Natural killer cell (primary cell): ENCODE results near the gene KRTAP10-1. TPM values are rescaled to one million over a fixed set of nuclear protein-coding genes. Genes with fewer than 3 reads are reported as not detected.

Experiments used
- ATAC-seq, 3 donors: fragments of 150-1000 bp in 2 of 3; fragments of 200-7000 bp in 1 of 3; cut with Tn5 transposase; 1 replicate in 1 of 3; 2 replicates in 2 of 3; pipeline ENCODE4 v1.10.0; 2021; ENCODE audit warnings: mild to moderate bottlenecking in 2 of 3, moderate library complexity in 2 of 3
- DNase-seq, 2 donors: peaks; one replicate each; pipeline versions ENCODE4 v3.0.0 to v3.0.0-alpha.2; 2013 to 2021; ENCODE audit warnings: mixed read lengths in 1 of 2
- H3K27ac ChIP-seq: one replicate; pipeline ENCODE4 v1.5.1; 2013; ENCODE audit warnings: mild to moderate bottlenecking, low read length
- H3K27me3 ChIP-seq: one replicate; pipeline ENCODE4 v1.6.1; 2013; ENCODE audit warnings: low read length; ENCODE audit not compliant: control insufficient read depth, insufficient read depth
- H3K36me3 ChIP-seq: one replicate; pipeline ENCODE4 v1.6.1; 2013; ENCODE audit warnings: low read length; ENCODE audit not compliant: control insufficient read depth, insufficient read depth
- H3K4me1 ChIP-seq: one replicate; pipeline ENCODE4 v1.6.1; 2013; ENCODE audit warnings: low read length; ENCODE audit not compliant: control insufficient read depth, insufficient read depth
- H3K4me3 ChIP-seq: one replicate; pipeline ENCODE4 v1.5.1; 2013; ENCODE audit warnings: low read length
- H3K9me3 ChIP-seq: one replicate; pipeline ENCODE4 v1.6.1; 2013; ENCODE audit warnings: low read length; ENCODE audit not compliant: control insufficient read depth, insufficient read depth
- H3K27ac Mint-ChIP-seq, 2 donors: one replicate each; pipeline ENCODE4 v1.8.0; 2022; ENCODE audit warnings: mild to moderate bottlenecking in 2 of 2, mixed read lengths in 2 of 2, moderate library complexity in 1 of 2
- H3K27me3 Mint-ChIP-seq, 2 donors: one replicate each; pipeline ENCODE4 v1.8.0; 2022; ENCODE audit warnings: low read depth in 2 of 2, mixed read lengths in 2 of 2
- H3K36me3 Mint-ChIP-seq: one replicate; pipeline ENCODE4 v1.8.0; 2022; ENCODE audit warnings: mixed read lengths
- H3K4me1 Mint-ChIP-seq, 2 donors: one replicate each; pipeline ENCODE4 v1.8.0; 2022; ENCODE audit warnings: mixed read lengths in 2 of 2
- H3K4me3 Mint-ChIP-seq: one replicate; pipeline ENCODE4 v1.8.0; 2022; ENCODE audit warnings: mild to moderate bottlenecking, moderate library complexity, mixed read lengths
- H3K9me3 Mint-ChIP-seq, 2 donors: one replicate each; pipeline ENCODE4 v1.8.0; 2022; ENCODE audit warnings: mixed read lengths in 2 of 2
- WGBS: methylation state at CpG from one replicate; pipeline ENCODE4 v1.1.7; 2013; ENCODE audit warnings: missing lambda C conversion rate; ENCODE audit not compliant: insufficient coverage; 5-methylcytosine and 5-hydroxymethylcytosine counted together
- intact Hi-C: fragments of 100-400 bp; cut with micrococcal nuclease; formaldehyde crosslinking; loops from one replicate; pipeline ENCODE4 v1.14.2; 2022
- total RNA-seq, 4 donors: library from RNA; stranded (reverse); fragments of 120-200 nt in 1 of 4; gene quantifications; one replicate each; pipeline versions ENCODE4 v1.2.3 to v1.2.4, GENCODE V29; 2013 to 2022
- TF ChIP-seq, protein P1 (sequence below): fragments of 200-600 bp; IDR thresholded peaks from one replicate; pipeline ENCODE4 v1.8.0; 2022; ENCODE audit warnings: antibody characterized with exemption

KRTAP10-1 gene
- total RNA-seq, 3 donors from 2014 or later (not counting 1 experiment from before 2014, with no cell fraction given) = not detected

DNA sequence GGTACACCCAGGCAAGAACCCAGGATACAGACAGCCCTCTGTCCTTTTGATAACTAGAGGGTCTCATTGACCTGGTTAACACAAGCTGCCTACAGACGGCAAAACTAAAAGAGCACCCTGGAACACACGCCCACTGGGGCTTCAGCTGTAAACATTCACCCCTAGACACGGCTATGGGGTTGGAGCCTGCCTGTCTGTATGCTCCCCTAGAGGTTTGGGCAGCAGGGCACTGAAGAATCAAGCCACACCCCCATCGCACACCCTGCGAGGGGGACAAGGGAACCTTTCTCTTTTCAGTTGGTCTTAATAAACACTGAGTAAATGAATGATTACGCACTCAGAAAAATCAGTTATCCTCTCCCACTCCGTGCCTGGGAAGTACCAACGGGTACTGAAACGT lies 49.2 kb downstream of the KRTAP10-1 start:
- Mint-ChIP-seq H3K9me3 (peaks cover 5 to 7% of the 10 kb centered on the region in 2 donors), H3K36me3 (peaks cover 15% of the 10 kb centered on the region), H3K27me3 (peaks cover 12 to 26% of the 10 kb centered on the region in 2 donors), H3K4me1 (peaks cover 0 to 14% of the 10 kb centered on the region in 2 donors), H3K4me3 (no peak overlapping the region), H3K27ac (no peak overlapping the region)
- intact Hi-C loops = no loop called here
- WGBS = 88% methylated on average over 9 of the region's 9 CpGs
- Histone ChIP-seq H3K27ac (no peak overlapping the region), H3K36me3 (no peaks in the 10 kb centered on the region), H3K27me3 (no peaks in the 10 kb centered on the region), H3K4me1 (no peaks in the 10 kb centered on the region), H3K4me3 (no peak overlapping the region), H3K9me3 (peaks cover 18% of the 10 kb centered on the region)
- ATAC-seq (no peak), DNase-seq (no peak)
- TF ChIP-seq, protein P1, sequence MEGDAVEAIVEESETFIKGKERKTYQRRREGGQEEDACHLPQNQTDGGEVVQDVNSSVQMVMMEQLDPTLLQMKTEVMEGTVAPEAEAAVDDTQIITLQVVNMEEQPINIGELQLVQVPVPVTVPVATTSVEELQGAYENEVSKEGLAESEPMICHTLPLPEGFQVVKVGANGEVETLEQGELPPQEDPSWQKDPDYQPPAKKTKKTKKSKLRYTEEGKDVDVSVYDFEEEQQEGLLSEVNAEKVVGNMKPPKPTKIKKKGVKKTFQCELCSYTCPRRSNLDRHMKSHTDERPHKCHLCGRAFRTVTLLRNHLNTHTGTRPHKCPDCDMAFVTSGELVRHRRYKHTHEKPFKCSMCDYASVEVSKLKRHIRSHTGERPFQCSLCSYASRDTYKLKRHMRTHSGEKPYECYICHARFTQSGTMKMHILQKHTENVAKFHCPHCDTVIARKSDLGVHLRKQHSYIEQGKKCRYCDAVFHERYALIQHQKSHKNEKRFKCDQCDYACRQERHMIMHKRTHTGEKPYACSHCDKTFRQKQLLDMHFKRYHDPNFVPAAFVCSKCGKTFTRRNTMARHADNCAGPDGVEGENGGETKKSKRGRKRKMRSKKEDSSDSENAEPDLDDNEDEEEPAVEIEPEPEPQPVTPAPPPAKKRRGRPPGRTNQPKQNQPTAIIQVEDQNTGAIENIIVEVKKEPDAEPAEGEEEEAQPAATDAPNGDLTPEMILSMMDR = no peak

DNA sequence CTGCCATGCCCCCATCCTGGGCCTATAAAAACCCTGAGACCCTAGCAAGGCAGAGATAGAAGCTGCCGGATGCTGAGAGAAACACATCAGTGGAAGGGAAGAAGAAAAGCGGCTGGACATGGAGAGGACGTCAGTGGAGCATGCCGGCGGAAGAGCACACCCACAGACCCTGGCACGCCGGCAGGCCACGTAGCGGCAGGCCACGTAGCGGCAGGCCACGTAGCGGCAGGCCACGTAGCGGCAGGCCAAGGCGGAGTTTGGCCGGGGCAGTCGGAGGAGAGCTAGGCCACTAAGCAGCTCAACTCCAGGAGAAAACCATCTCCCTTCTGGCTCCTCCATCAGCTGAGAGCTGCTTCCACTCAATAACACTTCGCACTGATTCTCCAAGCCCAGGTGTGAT lies 49.6 kb downstream of the KRTAP10-1 start:
- H3K36me3 Mint-ChIP-seq = peaks cover 15% of the 10 kb centered on the region
- H3K27me3 ChIP-seq = no peaks in the 10 kb centered on the region
- TF ChIP-seq, protein P1 = no peak
- no peaks in the 10 kb centered on the region for H3K36me3 ChIP-seq
- H3K27ac ChIP-seq = no peak overlapping the region
- H3K9me3 ChIP-seq = peaks cover 18% of the 10 kb centered on the region
- peaks cover 5 to 7% of the 10 kb centered on the region in 2 donors for H3K9me3 Mint-ChIP-seq
- intact Hi-C loops = no loop called here
- ATAC-seq (no peak), DNase-seq (no peak)
- H3K27me3 Mint-ChIP-seq = peaks cover 11 to 22% of the 10 kb centered on the region in 2 donors
- no peak overlapping the region for H3K4me3 Mint-ChIP-seq
- WGBS = 97% methylated on average over 19 of the region's 19 CpGs
- H3K4me3 ChIP-seq = no peak overlapping the region
- no peak overlapping the region for H3K27ac Mint-ChIP-seq
- H3K4me1 ChIP-seq = no peaks in the 10 kb centered on the region
- H3K4me1 Mint-ChIP-seq = peaks cover 0 to 11% of the 10 kb centered on the region in 2 donors

DNA sequence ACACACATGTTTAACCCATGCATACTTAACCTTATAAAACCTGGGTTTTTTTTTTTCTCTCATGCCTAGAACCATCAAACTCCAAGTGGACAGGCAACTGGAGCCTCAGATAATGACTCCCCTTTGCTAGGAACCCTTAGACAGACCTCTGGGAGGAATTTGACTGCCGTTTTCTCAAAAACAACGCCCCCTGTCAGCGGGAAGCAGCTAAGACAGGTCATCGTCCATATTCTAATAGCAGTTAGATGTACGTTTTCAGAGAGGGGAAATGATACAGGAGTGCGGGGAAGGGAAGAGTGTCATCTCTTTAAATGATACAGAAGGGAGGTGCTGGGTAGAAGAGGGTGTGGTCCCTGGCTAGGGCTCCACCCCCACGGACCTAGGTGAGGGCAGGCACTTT lies 50.0 kb downstream of the KRTAP10-1 start:
- no peak overlapping the region for H3K4me3 ChIP-seq
- peaks cover 9 to 18% of the 10 kb centered on the region in 2 donors for H3K27me3 Mint-ChIP-seq
- H3K27me3 ChIP-seq = no peaks in the 10 kb centered on the region
- intact Hi-C loops = loop anchor here (10.0 kb wide), 1 partner anchor 675 kb away; no protein-coding TSS in a partner anchor
- 47% methylated on average over 6 of the region's 7 CpGs for WGBS
- TF ChIP-seq, protein P1 = no peak
- H3K36me3 ChIP-seq = no peaks in the 10 kb centered on the region
- H3K36me3 Mint-ChIP-seq = peaks cover 15% of the 10 kb centered on the region
- H3K9me3 Mint-ChIP-seq = peaks cover 5 to 7% of the 10 kb centered on the region in 2 donors
- no peak overlapping the region for H3K27ac ChIP-seq
- H3K4me1 ChIP-seq = no peaks in the 10 kb centered on the region
- no peak for ATAC-seq
- H3K27ac Mint-ChIP-seq = no peak overlapping the region
- no peak overlapping the region for H3K4me3 Mint-ChIP-seq
- DNase-seq = no peak
- peaks cover 0 to 9% of the 10 kb centered on the region in 2 donors for H3K4me1 Mint-ChIP-seq
- H3K9me3 ChIP-seq = peaks cover 18% of the 10 kb centered on the region

Other genes with a start within 250 kb of the KRTAP10-1 start
- gene PFKL, start 240.1 kb downstream of the KRTAP10-1 start, total RNA-seq = 10 to 100 TPM; 89.7 to 91.3 (median 89.9) TPM
- 10 to 100 TPM; 43.6 to 47.4 (median 46.7) TPM for gene CFAP410, start 200.8 kb downstream of the KRTAP10-1 start, total RNA-seq
- gene TRPM2, start 186.6 kb downstream of the KRTAP10-1 start, total RNA-seq = 10 to 100 TPM; 21.7 to 70.5 (median 25.2) TPM
- gene LRRC3, start 84.7 kb downstream of the KRTAP10-1 start, total RNA-seq = under 1 TPM; 0.36 to 0.50 (median 0.38) TPM
- not detected for gene KRTAP10-2, start 11.3 kb upstream of the KRTAP10-1 start, total RNA-seq
- gene KRTAP10-3, start 18.6 kb upstream of the KRTAP10-1 start, total RNA-seq = not detected
- gene KRTAP10-4, start 33.5 kb upstream of the KRTAP10-1 start, total RNA-seq = not detected
- not detected for gene KRTAP10-5, start 40.4 kb upstream of the KRTAP10-1 start, total RNA-seq
- gene KRTAP10-6, start 52.3 kb upstream of the KRTAP10-1 start, total RNA-seq = not detected
- not detected for gene KRTAP10-7, start 60.4 kb upstream of the KRTAP10-1 start, total RNA-seq
- gene KRTAP10-8, start 71.9 kb upstream of the KRTAP10-1 start, total RNA-seq = not detected
- not detected for gene KRTAP10-9, start 86.9 kb upstream of the KRTAP10-1 start, total RNA-seq
- not detected for gene KRTAP10-10, start 97.2 kb upstream of the KRTAP10-1 start, total RNA-seq
- gene KRTAP10-11, start 106.2 kb upstream of the KRTAP10-1 start, total RNA-seq = not detected
- gene KRTAP12-4, start 114.5 kb upstream of the KRTAP10-1 start, total RNA-seq = not detected
- 1 to 10 TPM in 2 of 3 donors, not detected in 1; 1.0 to 1.1 TPM for gene KRTAP12-3, start 117.7 kb upstream of the KRTAP10-1 start, total RNA-seq
- not detected for gene KRTAP12-2, start 126.7 kb upstream of the KRTAP10-1 start, total RNA-seq
- not detected for gene KRTAP12-1, start 142.0 kb upstream of the KRTAP10-1 start, total RNA-seq
- not detected for gene KRTAP10-12, start 157.0 kb upstream of the KRTAP10-1 start, total RNA-seq
- not detected for gene TSPEAR, start 171.4 kb upstream of the KRTAP10-1 start, total RNA-seq